ENCODE data around the gene HCFC1. TPM values are rescaled to one million over a fixed set of nuclear protein-coding genes. Genes with fewer than 3 reads are reported as not detected.

Gene HCFC1
- total RNA-seq, 1 donor from 2014 or later, result 42.2 TPM

GRCh38 chrX:153921070-153921469, 50.5 kb downstream of the HCFC1 start:
- intact Hi-C loops (cut with DNase I), result no loop called here
- no peak for DNase-seq (ENCODE audit: low spot score)
- no peak for ATAC-seq

GRCh38 chrX:153920546-153920945, 51.1 kb downstream of the HCFC1 start:
- no peak for DNase-seq (ENCODE audit: low spot score)
- no peak for ATAC-seq
- intact Hi-C loops (cut with DNase I), result no loop called here

- no peak for DNase-seq (ENCODE audit: low spot score)
- intact Hi-C loops (cut with DNase I), result no loop called here
- no peak for ATAC-seq
Measured at GRCh38 chrX:153919281-153919680, 52.3 kb downstream of the HCFC1 start.

GRCh38 chrX:153917869-153918268, 53.7 kb downstream of the HCFC1 start:
- no peak for DNase-seq (ENCODE audit: low spot score)
- no peak for ATAC-seq
- intact Hi-C loops (cut with DNase I), result no loop called here

- intact Hi-C loops (cut with DNase I), result no loop called here
- DNase-seq (ENCODE audit: low spot score), result no peak
- no peak for ATAC-seq
Measured at GRCh38 chrX:153913701-153914100, 57.9 kb downstream of the HCFC1 start.

- DNase-seq (ENCODE audit: low spot score) (no peak), ATAC-seq (no peak)
- intact Hi-C loops (cut with DNase I), result no loop called here
Measured at GRCh38 chrX:153913211-153913610, 58.4 kb downstream of the HCFC1 start.

- intact Hi-C loops (cut with DNase I), result no loop called here
- ATAC-seq (no peak), DNase-seq (ENCODE audit: low spot score) (no peak)
Measured at GRCh38 chrX:153911798-153912197, 59.8 kb downstream of the HCFC1 start.

- intact Hi-C loops (cut with DNase I), result no loop called here
- no peak for ATAC-seq
- peak; percentile 55 for DNase-seq (ENCODE audit: low spot score)
Measured at GRCh38 chrX:153910446-153910845, 61.2 kb downstream of the HCFC1 start.

- ATAC-seq, result no peak
- DNase-seq (ENCODE audit: low spot score), result no peak
- intact Hi-C loops (cut with DNase I), result no loop called here
Measured at GRCh38 chrX:153909980-153910360, 61.6 kb downstream of the HCFC1 start.

GRCh38 chrX:153909024-153909979, 62.3 kb downstream of the HCFC1 start:
- DNase-seq (ENCODE audit: low spot score) (peak; percentile 57), ATAC-seq (no peak)

GRCh38 chrX:153908219-153908860, 63.3 kb downstream of the HCFC1 start:
- DNase-seq (ENCODE audit: low spot score) (no peak), ATAC-seq (no peak)
- intact Hi-C loops (cut with DNase I), result no loop called here

More at GRCh38 chrX:153909024-153909979, 62.3 kb downstream of the HCFC1 start:
- intact Hi-C loops (cut with DNase I), result no loop called here

GRCh38 chrX:153907456-153907855, 64.2 kb downstream of the HCFC1 start:
- DNase-seq (ENCODE audit: low spot score) (no peak), ATAC-seq (no peak)
- intact Hi-C loops (cut with DNase I), result no loop called here

- intact Hi-C loops (cut with DNase I), result no loop called here
- ATAC-seq (no peak), DNase-seq (ENCODE audit: low spot score) (no peak)
Measured at GRCh38 chrX:153906126-153906917, 65.3 kb downstream of the HCFC1 start.

GRCh38 chrX:153905481-153906095, 66.0 kb downstream of the HCFC1 start:
- intact Hi-C loops (cut with DNase I), result no loop called here
- DNase-seq (ENCODE audit: low spot score), result peak; percentile 60
- ATAC-seq, result no peak

- DNase-seq (ENCODE audit: low spot score) (peak; percentile 57), ATAC-seq (no peak)
- intact Hi-C loops (cut with DNase I), result no loop called here
Measured at GRCh38 chrX:153903991-153904957, 67.3 kb downstream of the HCFC1 start, which contains the start of gene AVPR2. TSS of gene AVPR2 (plus strand) at chrX:153904673. CDS start at chrX:153905146, 473 bp downstream.

GRCh38 chrX:153903238-153903980, 68.2 kb downstream of the HCFC1 start:
- intact Hi-C loops (cut with DNase I), result no loop called here
- ATAC-seq (peak; percentile 38), DNase-seq (ENCODE audit: low spot score) (peak; percentile 58)

GRCh38 chrX:153902385-153902784, 69.2 kb downstream of the HCFC1 start:
- peak; percentile 52 for DNase-seq (ENCODE audit: low spot score)

More at GRCh38 chrX:153902385-153902784, 69.2 kb downstream of the HCFC1 start:
- intact Hi-C loops (cut with DNase I), result no loop called here
- ATAC-seq, result no peak

Data from sciatic nerve (tissue), 2 donors.